Lung microvascular endothelial cell (primary cell): ENCODE data around the gene HDDC3. TPM values are rescaled to one million over a fixed set of nuclear protein-coding genes. Genes with fewer than 3 reads are reported as not detected.

ENCODE experiments used
- DNase-seq, 2 donors: peaks; one replicate each; pipeline versions ENCODE4 v3.0.0 to v3.0.0-alpha.2; 2010; ENCODE audit warnings: low read depth in 2 of 2
- total RNA-seq: library from RNA; depleted of rRNA; stranded (reverse); fragments of >200 nt; gene quantifications from 2 replicates; pipeline ENCODE4 v1.2.1, GENCODE V29; 2014

Gene HDDC3
- total RNA-seq, 1 donor from 2014 or later: 8.1 TPM

GRCh38 chr15:90892498-90893174 is 39.7 kb downstream of the HDDC3 start:
- no peak for DNase-seq

- no peak for DNase-seq
These were observed 40.3 kb downstream of the HDDC3 start for GRCh38 chr15:90892023-90892422.

- DNase-seq: no peak
These were observed 40.9 kb downstream of the HDDC3 start for GRCh38 chr15:90891346-90891949.

- DNase-seq: no peak
These were observed 41.5 kb downstream of the HDDC3 start for GRCh38 chr15:90890839-90891238.

GRCh38 chr15:90889736-90890456 is 42.5 kb downstream of the HDDC3 start:
- DNase-seq: no peak

- DNase-seq: no peak
These were observed 43.0 kb downstream of the HDDC3 start for GRCh38 chr15:90889313-90889730.

GRCh38 chr15:90887037-90887481 is 45.3 kb downstream of the HDDC3 start:
- no peak for DNase-seq

- DNase-seq: no peak
These were observed 46.1 kb downstream of the HDDC3 start for GRCh38 chr15:90886291-90886614.

GRCh38 chr15:90885432-90886290 is 46.7 kb downstream of the HDDC3 start:
- DNase-seq: peak; percentile 76 to 82

- peak; percentile 16 to 25 for DNase-seq
These were observed 47.5 kb downstream of the HDDC3 start for GRCh38 chr15:90884719-90885431.

- DNase-seq: peak; percentile 76 to 84
These were observed 48.2 kb downstream of the HDDC3 start, which contains the start of gene FES for GRCh38 chr15:90883976-90884718. FES (plus strand) TSS chr15:90884504; CDS start chr15:90885046, 542 bp downstream.

- peak; percentile 21 to 31 for DNase-seq
These were observed 48.8 kb downstream of the HDDC3 start for GRCh38 chr15:90883526-90883975.

GRCh38 chr15:90882781-90883525 is 49.4 kb downstream of the HDDC3 start:
- no peak for DNase-seq

GRCh38 chr15:90881978-90882721 is 50.2 kb downstream of the HDDC3 start:
- DNase-seq: no peak

GRCh38 chr15:90881181-90881977 is 51.0 kb downstream of the HDDC3 start:
- no peak for DNase-seq

- DNase-seq: no peak
These were observed 51.8 kb downstream of the HDDC3 start for GRCh38 chr15:90880381-90881145.
